ENCODE results near the gene FOXA3. TPM values are rescaled to one million over a fixed set of nuclear protein-coding genes. Genes with fewer than 3 reads are reported as not detected.

Gene FOXA3
- total and polyA plus RNA-seq, 10 of the 15 experiments (the other 5 are each of a cell fraction or from before 2014, with no cell fraction given), result 0.04 to 0.83 (median 0.11) TPM; not detected in 5

GRCh38 chr19:45825263-45825605 lies 38.9 kb upstream of the FOXA3 start:
- intact Hi-C loops (cut with micrococcal nuclease; ENCODE audit: unreplicated experiment) (no loop called here), in situ Hi-C loops (cut with MboI) (no loop called here)
- no peak for DNase-seq (ENCODE audit: low read depth, low spot score)
- Histone ChIP-seq H3K4me2 (ENCODE audit: control insufficient read depth, insufficient read depth) (no peak overlapping the region), H3K9me3 (replicated peaks; ENCODE audit: control insufficient read depth, insufficient read depth, low read length) (no peaks in the 10 kb centered on the region), H2AFZ (ENCODE audit: control insufficient read depth, low read depth, low read length) (no peak overlapping the region), H3K27me3 (replicated peaks in 1 of 2; ENCODE audit: control insufficient read depth in 2 of 2, insufficient read depth in 2 of 2, low read length in 1 of 2) (no peaks in the 10 kb centered on the region), H3K79me2 (ENCODE audit: control insufficient read depth, insufficient read depth, low read length) (no peaks in the 10 kb centered on the region), H3K4me1 (ENCODE audit: control insufficient read depth, insufficient read depth, low read length) (no peaks in the 10 kb centered on the region; the same call in 1 of the 2 replicates), H3K27ac (ENCODE audit: control insufficient read depth, insufficient read depth) (no peak overlapping the region), H3K9ac (ENCODE audit: control insufficient read depth, insufficient read depth, low read length) (no peak overlapping the region), H3K4me3 (no peak overlapping the region), H3K36me3 (ENCODE audit: control insufficient read depth in 2 of 2, insufficient read depth in 2 of 2, low read length in 1 of 2) (peaks cover 23 to 55% of the 10 kb centered on the region in 2 experiments), H4K20me1 (ENCODE audit: control insufficient read depth, insufficient read depth) (no peaks in the 10 kb centered on the region)
- ChIA-PET POLR2A (interaction anchor here (0.9 kb wide), 1 partner anchor 11 kb away, joined by 3 read pairs; no protein-coding TSS in a partner anchor), RAD21 (ENCODE audit: unreplicated experiment) (no interaction called here), SMC1A (ENCODE audit: uncharacterized antibody, unreplicated experiment) (no interaction called here), CTCF (no interaction called here)
- ATAC-seq, result no peak
- BruUV-seq (replicated peaks), result no TSS peak
- 0 out of 2 replicates have a peak, but pooled peaks have one; percentile 16 for TF ChIP-seq POLR2AphosphoS5 (IDR thresholded peaks at IDR 0.05; ENCODE audit: low read length)
- TF ChIP-seq POLR2AphosphoS2 (IDR thresholded peaks at IDR 0.05; ENCODE audit: low read depth, low read length), result no peak
- WGBS (ENCODE audit: insufficient coverage, insufficient replicate concordance, low lambda C conversion rate, missing lambda C conversion rate), result 91% methylated on average over 8 of the region's 8 CpGs
- no peak for FAIRE-seq

DNA sequence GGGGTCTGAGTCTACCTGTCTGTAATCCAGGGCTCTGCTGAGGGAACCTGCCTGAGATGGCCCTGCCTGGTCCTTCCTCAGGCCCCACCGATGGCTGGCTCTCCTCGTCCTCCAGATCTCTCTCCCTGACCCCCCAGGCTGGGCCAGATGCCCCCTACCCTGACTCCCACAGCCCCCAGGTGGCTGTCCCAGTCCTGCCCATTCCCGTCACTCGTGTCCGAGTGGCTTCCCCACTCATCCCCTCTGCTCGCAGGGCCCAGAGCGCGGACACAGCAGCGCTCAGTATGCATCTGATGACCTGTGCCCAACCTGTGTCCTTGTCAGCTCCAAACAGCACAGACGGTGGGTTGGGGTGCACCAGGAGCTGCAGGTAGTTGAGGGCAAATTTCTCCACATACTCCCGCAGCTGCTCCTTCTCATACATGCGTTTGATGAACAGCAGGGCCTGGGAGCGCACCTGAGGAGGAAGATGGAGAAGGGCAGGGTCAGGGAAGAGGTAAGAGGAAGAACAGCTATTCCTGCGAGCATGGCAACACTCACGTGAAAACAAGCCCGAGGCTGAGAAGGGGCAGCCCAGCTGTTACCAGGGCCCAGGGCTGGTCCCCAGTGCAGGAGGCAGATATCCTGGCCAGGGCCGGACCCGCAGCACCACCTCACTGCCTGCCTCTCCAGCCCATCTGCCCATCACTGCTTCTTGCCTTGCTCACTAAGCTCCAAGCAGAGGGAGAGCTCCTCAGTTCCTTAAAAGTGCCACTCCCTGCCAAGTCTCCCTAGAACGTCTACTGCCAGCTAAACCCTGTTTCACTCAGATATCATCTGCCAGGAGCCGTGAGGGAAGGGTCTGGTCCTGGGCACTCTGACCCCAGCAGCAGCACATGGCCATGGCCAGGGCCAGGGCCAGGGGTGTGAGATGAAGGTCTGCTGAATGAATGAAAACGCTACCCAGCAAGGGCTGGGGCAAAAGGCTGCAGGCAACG lies 37.9 kb upstream of the FOXA3 start:
- H3K27ac ChIP-seq (ENCODE audit: control insufficient read depth, insufficient read depth), result no peak overlapping the region
- no peaks in the 10 kb centered on the region for H4K20me1 ChIP-seq (ENCODE audit: control insufficient read depth, insufficient read depth)
- DNase-seq (ENCODE audit: low read depth, low spot score) (no peak), ATAC-seq (no peak), FAIRE-seq (no peak)
- BruUV-seq (replicated peaks), result no TSS peak
- RAD21 ChIA-PET (ENCODE audit: unreplicated experiment), result no interaction called here
- H3K4me3 ChIP-seq, result no peak overlapping the region
- H3K9me3 ChIP-seq (replicated peaks; ENCODE audit: control insufficient read depth, insufficient read depth, low read length), result no peaks in the 10 kb centered on the region
- peaks cover 23 to 57% of the 10 kb centered on the region in 2 experiments for H3K36me3 ChIP-seq (ENCODE audit: control insufficient read depth in 2 of 2, insufficient read depth in 2 of 2, low read length in 1 of 2)
- H3K27me3 ChIP-seq (replicated peaks in 1 of 2; ENCODE audit: control insufficient read depth in 2 of 2, insufficient read depth in 2 of 2, low read length in 1 of 2), result no peaks in the 10 kb centered on the region
- TF ChIP-seq ZNF274 (IDR thresholded peaks at IDR 0.05; ENCODE audit: insufficient read depth, insufficient read length) (no peak), EED (IDR thresholded peaks at IDR 0.05; ENCODE audit: low read depth) (no peak)
- TF ChIP-seq, protein P1, sequence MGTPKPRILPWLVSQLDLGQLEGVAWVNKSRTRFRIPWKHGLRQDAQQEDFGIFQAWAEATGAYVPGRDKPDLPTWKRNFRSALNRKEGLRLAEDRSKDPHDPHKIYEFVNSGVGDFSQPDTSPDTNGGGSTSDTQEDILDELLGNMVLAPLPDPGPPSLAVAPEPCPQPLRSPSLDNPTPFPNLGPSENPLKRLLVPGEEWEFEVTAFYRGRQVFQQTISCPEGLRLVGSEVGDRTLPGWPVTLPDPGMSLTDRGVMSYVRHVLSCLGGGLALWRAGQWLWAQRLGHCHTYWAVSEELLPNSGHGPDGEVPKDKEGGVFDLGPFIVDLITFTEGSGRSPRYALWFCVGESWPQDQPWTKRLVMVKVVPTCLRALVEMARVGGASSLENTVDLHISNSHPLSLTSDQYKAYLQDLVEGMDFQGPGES (IDR thresholded peaks at IDR 0.05), result no peak
- H3K4me1 ChIP-seq (ENCODE audit: control insufficient read depth, insufficient read depth, low read length), result no peaks in the 10 kb centered on the region; the same call in 1 of the 2 replicates
- no peaks in the 10 kb centered on the region for H3K79me2 ChIP-seq (ENCODE audit: control insufficient read depth, insufficient read depth, low read length)
- in situ Hi-C loops (cut with MboI) (no loop called here), intact Hi-C loops (cut with micrococcal nuclease; ENCODE audit: unreplicated experiment) (no loop called here)
- H3K9ac ChIP-seq (ENCODE audit: control insufficient read depth, insufficient read depth, low read length), result no peak overlapping the region
- no peak overlapping the region for H3K4me2 ChIP-seq (ENCODE audit: control insufficient read depth, insufficient read depth)
- SMC1A ChIA-PET (ENCODE audit: uncharacterized antibody, unreplicated experiment), result no interaction called here
- 90% methylated on average over 21 of the region's 22 CpGs for WGBS (ENCODE audit: insufficient coverage, insufficient replicate concordance, low lambda C conversion rate, missing lambda C conversion rate)
- POLR2A ChIA-PET, result no interaction called here
- H2AFZ ChIP-seq (ENCODE audit: control insufficient read depth, low read depth, low read length), result no peak overlapping the region
- CTCF ChIA-PET, result interaction anchor here (0.8 kb wide), 1 partner anchor 10 kb away, joined by 3 read pairs; no protein-coding TSS in a partner anchor

Measured in GM12878 (cell line).